Umbilical cord (tissue), 2 donors: Measurements from ENCODE around the gene TRIO. TPM values are rescaled to one million over a fixed set of nuclear protein-coding genes. Genes with fewer than 3 reads are reported as not detected.

Experiments
- DNase-seq: peaks from one replicate; pipeline ENCODE4 v3.0.0-alpha.2; 2015; ENCODE audit warnings: low spot score
- total RNA-seq: library from RNA; depleted of rRNA; stranded (reverse); fragments of >200 nt; gene quantifications from one replicate; pipeline ENCODE4 v1.2.3, GENCODE V29; 2014; ENCODE audit warnings: low replicate concordance; ENCODE audit not compliant: insufficient read depth

Gene TRIO
- total RNA-seq, 1 donor from 2014 or later, result 170 TPM

GRCh38 chr5:14407051-14407450, 263.9 kb downstream of the TRIO start:
- DNase-seq, result no peak

GRCh38 chr5:14407746-14408175, 264.6 kb downstream of the TRIO start:
- no peak for DNase-seq

GRCh38 chr5:14408969-14409586, 265.9 kb downstream of the TRIO start:
- peak; percentile 33 for DNase-seq

GRCh38 chr5:14410068-14410393, 266.9 kb downstream of the TRIO start:
- DNase-seq, result no peak

- peak; percentile 92 for DNase-seq
These were observed 267.5 kb downstream of the TRIO start for GRCh38 chr5:14410394-14411201.

- DNase-seq, result no peak
These were observed 268.1 kb downstream of the TRIO start for GRCh38 chr5:14411216-14411615.

GRCh38 chr5:14413331-14413750, 270.2 kb downstream of the TRIO start:
- no peak for DNase-seq

- no peak for DNase-seq
These were observed 270.9 kb downstream of the TRIO start for GRCh38 chr5:14414007-14414406.

- DNase-seq, result no peak
These were observed 271.5 kb downstream of the TRIO start for GRCh38 chr5:14414656-14415023.

GRCh38 chr5:14415024-14415697, 272.0 kb downstream of the TRIO start:
- no peak for DNase-seq

GRCh38 chr5:14415698-14416074, 272.5 kb downstream of the TRIO start:
- no peak for DNase-seq

- peak; percentile 57 for DNase-seq
These were observed 273.6 kb downstream of the TRIO start for GRCh38 chr5:14416621-14417275.

GRCh38 chr5:14417276-14417730, 274.2 kb downstream of the TRIO start:
- DNase-seq, result peak; percentile 64

- DNase-seq, result no peak
These were observed 274.9 kb downstream of the TRIO start for GRCh38 chr5:14417792-14418765.

- no peak for DNase-seq
These were observed 276.5 kb downstream of the TRIO start for GRCh38 chr5:14419686-14420085.

GRCh38 chr5:14420101-14420811, 277.1 kb downstream of the TRIO start:
- no peak for DNase-seq

GRCh38 chr5:14421851-14422250, 278.7 kb downstream of the TRIO start:
- DNase-seq, result no peak

- no peak for DNase-seq
These were observed 281.0 kb downstream of the TRIO start for GRCh38 chr5:14424011-14424685.

GRCh38 chr5:14425559-14425958, 282.4 kb downstream of the TRIO start:
- no peak for DNase-seq

GRCh38 chr5:14426521-14426920, 283.4 kb downstream of the TRIO start:
- no peak for DNase-seq
